ENCODE data around the gene PPEF2. TPM values are rescaled to one million over a fixed set of nuclear protein-coding genes. Genes with fewer than 3 reads are reported as not detected.

PPEF2 gene
- total RNA-seq, 2 experiments from 2014 or later = 0.10 to 0.12 TPM

DNA sequence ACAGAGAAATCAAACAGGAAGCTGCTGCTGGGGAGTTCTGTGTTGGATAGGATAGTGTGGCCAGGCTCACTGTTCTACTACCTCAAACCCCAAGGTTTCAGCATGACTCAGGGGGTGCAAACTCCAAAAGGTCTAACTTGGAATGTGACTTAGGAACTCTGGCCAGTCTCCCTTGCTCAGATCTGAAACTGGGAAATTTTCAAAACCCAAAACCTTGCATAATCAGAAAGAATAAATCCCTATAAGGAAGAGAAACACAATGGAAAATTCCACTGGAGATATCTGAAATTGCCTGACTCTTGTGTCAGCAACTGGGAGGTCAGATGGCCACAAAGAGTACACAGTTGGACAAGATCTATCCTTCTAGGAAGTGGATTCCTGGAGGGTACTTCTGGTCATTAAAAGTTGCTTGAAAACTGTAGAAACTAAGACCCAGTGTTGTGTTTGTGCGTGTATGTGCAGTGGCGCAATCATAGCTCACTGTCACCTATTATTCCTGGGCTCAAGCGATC lies 58.0 kb downstream of the PPEF2 start:
- ChIA-PET POLR2A (no interaction called here), CTCF (interaction anchor here (1.3 kb wide), 1 partner anchor 17 kb away, joined by 4 read pairs; no protein-coding TSS in a partner anchor)
- Mint-ChIP-seq H3K27ac (no peak overlapping the region), H3K4me1 (peaks cover 15% of the 10 kb centered on the region), H3K4me3 (no peak overlapping the region), H3K27me3 (no peaks in the 10 kb centered on the region), H3K9me3 (no peaks in the 10 kb centered on the region), H3K36me3 (ENCODE audit: low read depth) (no peaks in the 10 kb centered on the region)
- DNase-seq = no peak

GRCh38 chr4:75843596-75843995 lies 58.7 kb downstream of the PPEF2 start:
- DNase-seq = no peak
- H3K27ac Mint-ChIP-seq = no peak overlapping the region
- no peaks in the 10 kb centered on the region for H3K9me3 Mint-ChIP-seq
- ChIA-PET CTCF (interaction anchor here (1.0 to 1.3 kb wide), 2 partner anchors 16 to 290 kb away, joined by 4 to 5 read pairs; no protein-coding TSS in a partner anchor), POLR2A (no interaction called here)
- H3K36me3 Mint-ChIP-seq (ENCODE audit: low read depth) = no peaks in the 10 kb centered on the region
- no peak overlapping the region for H3K4me3 Mint-ChIP-seq
- no peaks in the 10 kb centered on the region for H3K27me3 Mint-ChIP-seq
- H3K4me1 Mint-ChIP-seq = peaks cover 10% of the 10 kb centered on the region

GRCh38 chr4:75841641-75842520 lies 60.4 kb downstream of the PPEF2 start:
- Mint-ChIP-seq H3K4me3 (no peak overlapping the region), H3K9me3 (no peaks in the 10 kb centered on the region), H3K27ac (no peak overlapping the region), H3K27me3 (no peaks in the 10 kb centered on the region), H3K4me1 (peaks cover 7% of the 10 kb centered on the region), H3K36me3 (ENCODE audit: low read depth) (no peaks in the 10 kb centered on the region)
- CTCF ChIA-PET = interaction anchor here (1.9 kb wide), 1 partner anchor 10 kb away, joined by 5 read pairs; no protein-coding TSS in a partner anchor
- POLR2A ChIA-PET = no interaction called here
- DNase-seq = no peak

- no peak overlapping the region for H3K27ac Mint-ChIP-seq
Measured at GRCh38 chr4:75834772-75835154, 67.5 kb downstream of the PPEF2 start.

GRCh38 chr4:75834095-75834771 lies 68.0 kb downstream of the PPEF2 start:
- ChIA-PET POLR2A (no interaction called here), CTCF (interaction anchor here (0.6 kb wide), 1 partner anchor 144 kb away, joined by 4 read pairs; no protein-coding TSS in a partner anchor)
- no peak for DNase-seq
- Mint-ChIP-seq H3K9me3 (peaks cover 6% of the 10 kb centered on the region), H3K27me3 (peaks cover 1% of the 10 kb centered on the region), H3K4me1 (peaks cover 4% of the 10 kb centered on the region), H3K27ac (no peak overlapping the region), H3K36me3 (ENCODE audit: low read depth) (no peaks in the 10 kb centered on the region), H3K4me3 (no peak overlapping the region)

More at GRCh38 chr4:75834772-75835154, 67.5 kb downstream of the PPEF2 start:
- DNase-seq = no peak
- Mint-ChIP-seq H3K36me3 (ENCODE audit: low read depth) (no peaks in the 10 kb centered on the region), H3K4me1 (peaks cover 4% of the 10 kb centered on the region), H3K9me3 (peaks cover 6% of the 10 kb centered on the region), H3K27me3 (peaks cover 1% of the 10 kb centered on the region), H3K4me3 (no peak overlapping the region)
- CTCF ChIA-PET = no interaction called here
- POLR2A ChIA-PET = no interaction called here

DNA sequence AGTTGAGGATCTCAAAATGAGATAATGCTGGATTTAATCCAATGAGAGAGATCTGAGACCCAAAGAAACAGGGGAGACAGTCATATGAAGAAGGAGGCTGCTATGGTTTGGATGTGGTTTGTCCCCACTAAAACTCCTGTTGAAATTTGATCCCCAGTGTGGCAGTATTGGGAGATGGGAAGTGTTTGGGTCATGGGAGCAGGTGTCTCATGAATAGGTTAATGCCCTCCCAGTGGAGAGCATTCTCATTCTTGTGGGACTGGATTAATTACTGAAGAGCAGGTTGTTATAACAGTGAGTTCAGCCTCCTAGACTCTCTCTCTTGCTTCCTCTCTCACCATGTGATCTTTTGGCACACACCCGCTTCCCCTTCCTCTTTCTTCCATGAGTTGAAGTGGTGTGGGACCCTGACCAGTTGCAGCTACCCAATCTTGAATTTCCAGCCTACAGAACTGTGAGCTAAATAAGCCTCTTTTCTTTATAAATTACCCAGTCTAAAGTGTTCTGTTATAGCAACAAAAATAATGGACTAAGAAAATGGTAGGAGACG lies 70.3 kb downstream of the PPEF2 start:
- ChIA-PET POLR2A (no interaction called here), CTCF (interaction anchor here (1.0 to 1.9 kb wide), 2 partner anchors 9 to 16 kb away, joined by 4 to 5 read pairs; no protein-coding TSS in a partner anchor)
- no peaks in the 10 kb centered on the region for H3K36me3 Mint-ChIP-seq (ENCODE audit: low read depth)
- H3K4me1 Mint-ChIP-seq = peaks cover 4% of the 10 kb centered on the region
- no peak for DNase-seq
- H3K27me3 Mint-ChIP-seq = peaks cover 3% of the 10 kb centered on the region
- H3K4me3 Mint-ChIP-seq = no peak overlapping the region
- no peak overlapping the region for H3K27ac Mint-ChIP-seq
- peaks cover 6% of the 10 kb centered on the region for H3K9me3 Mint-ChIP-seq

DNA sequence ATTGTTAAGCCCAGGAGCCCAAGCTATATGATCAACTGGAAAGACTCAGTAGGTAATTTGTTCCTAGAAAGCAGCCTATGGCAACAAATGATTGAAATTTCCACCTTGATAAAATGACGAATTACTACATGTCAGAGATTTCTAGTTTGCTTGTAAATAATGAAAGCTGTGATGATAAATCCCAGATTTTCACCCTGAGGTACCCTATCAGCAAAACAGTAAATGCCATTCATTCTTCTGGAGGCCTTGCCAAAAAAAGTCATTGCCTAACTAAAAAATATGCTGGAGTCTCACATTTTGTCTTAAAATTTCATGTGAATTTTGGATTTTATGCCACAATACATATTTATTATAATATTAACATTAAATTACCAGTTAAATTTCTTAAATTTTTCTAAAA lies 71.3 kb downstream of the PPEF2 start:
- ChIA-PET CTCF (interaction anchor here (1.0 to 1.9 kb wide), 2 partner anchors 10 to 17 kb away, joined by 4 to 5 read pairs; no protein-coding TSS in a partner anchor), POLR2A (no interaction called here)
- Mint-ChIP-seq H3K27me3 (peaks cover 3% of the 10 kb centered on the region), H3K36me3 (ENCODE audit: low read depth) (no peaks in the 10 kb centered on the region), H3K4me1 (peaks cover 4% of the 10 kb centered on the region), H3K4me3 (no peak overlapping the region), H3K9me3 (peaks cover 6% of the 10 kb centered on the region), H3K27ac (no peak overlapping the region)
- no peak for DNase-seq

DNA sequence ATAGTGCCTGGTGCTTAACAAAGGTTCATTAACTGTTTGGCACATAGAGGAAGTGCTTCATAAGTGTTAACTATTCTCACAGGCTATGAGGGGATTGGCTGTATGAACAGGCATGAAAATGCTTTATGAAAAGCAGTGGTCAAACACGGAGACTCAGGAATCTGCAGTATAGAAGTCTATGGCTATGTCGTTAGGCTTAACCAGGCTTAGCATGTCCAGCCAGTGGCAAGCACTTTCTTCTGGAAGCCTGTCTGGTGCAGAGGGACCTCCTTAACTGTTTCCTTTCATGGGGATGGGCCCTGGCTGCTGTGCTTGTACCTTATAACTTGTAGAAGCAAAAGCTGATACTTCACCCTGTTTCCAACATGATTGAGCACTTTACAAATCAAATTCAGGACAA lies 78.4 kb downstream of the PPEF2 start:
- H3K4me1 Mint-ChIP-seq = no peaks in the 10 kb centered on the region
- ChIA-PET CTCF (no interaction called here), POLR2A (no interaction called here)
- H3K27me3 Mint-ChIP-seq = no peaks in the 10 kb centered on the region
- H3K4me3 Mint-ChIP-seq = no peak overlapping the region
- no peak for DNase-seq
- H3K27ac Mint-ChIP-seq = no peak overlapping the region
- H3K36me3 Mint-ChIP-seq (ENCODE audit: low read depth) = no peaks in the 10 kb centered on the region
- H3K9me3 Mint-ChIP-seq = no peaks in the 10 kb centered on the region

- Mint-ChIP-seq H3K4me1 (no peaks in the 10 kb centered on the region), H3K36me3 (ENCODE audit: low read depth) (peaks cover 1% of the 10 kb centered on the region), H3K27ac (no peak overlapping the region), H3K9me3 (no peaks in the 10 kb centered on the region), H3K4me3 (no peak overlapping the region), H3K27me3 (no peaks in the 10 kb centered on the region)
- POLR2A ChIA-PET = no interaction called here
- CTCF ChIA-PET = no interaction called here
- no peak for DNase-seq
Measured at GRCh38 chr4:75822416-75822815, 79.8 kb downstream of the PPEF2 start.

GRCh38 chr4:75821966-75822365 lies 80.3 kb downstream of the PPEF2 start:
- H3K4me1 Mint-ChIP-seq = no peaks in the 10 kb centered on the region
- H3K4me3 Mint-ChIP-seq = no peak overlapping the region
- POLR2A ChIA-PET = no interaction called here
- H3K36me3 Mint-ChIP-seq (ENCODE audit: low read depth) = peaks cover 1% of the 10 kb centered on the region
- CTCF ChIA-PET = no interaction called here
- H3K9me3 Mint-ChIP-seq = no peaks in the 10 kb centered on the region
- DNase-seq = no peak
- no peak overlapping the region for H3K27ac Mint-ChIP-seq
- H3K27me3 Mint-ChIP-seq = no peaks in the 10 kb centered on the region

GRCh38 chr4:75821216-75821615 lies 81.0 kb downstream of the PPEF2 start:
- ChIA-PET POLR2A (no interaction called here), CTCF (interaction anchor here (0.9 kb wide), 1 partner anchor 26 kb away, joined by 3 read pairs; no protein-coding TSS in a partner anchor)
- Mint-ChIP-seq H3K4me1 (no peaks in the 10 kb centered on the region), H3K27me3 (no peaks in the 10 kb centered on the region), H3K27ac (no peak overlapping the region), H3K4me3 (no peak overlapping the region), H3K9me3 (no peaks in the 10 kb centered on the region), H3K36me3 (ENCODE audit: low read depth) (peaks cover 3% of the 10 kb centered on the region)
- no peak for DNase-seq

DNA sequence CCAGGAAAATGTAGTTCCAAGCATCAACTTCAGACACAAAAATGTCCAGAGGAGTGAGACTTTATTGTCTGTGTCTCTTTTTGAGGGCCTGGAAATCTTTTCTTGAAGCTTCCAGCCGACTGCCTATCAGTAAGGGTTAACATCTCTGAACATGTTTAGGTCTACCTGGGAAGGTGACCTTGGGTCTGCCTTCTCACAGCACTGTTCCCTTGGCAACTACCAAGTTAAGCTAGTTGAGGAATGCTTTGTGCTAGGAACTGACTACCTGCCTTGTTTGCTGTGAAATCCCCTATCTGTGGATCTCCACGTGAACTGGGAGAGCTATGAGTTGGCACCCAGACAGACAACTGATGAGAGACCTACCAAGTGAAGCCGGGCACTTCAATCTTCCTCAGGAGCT lies 81.6 kb downstream of the PPEF2 start:
- CTCF ChIA-PET = interaction anchor here (0.9 kb wide), 1 partner anchor 25 kb away, joined by 3 read pairs; no protein-coding TSS in a partner anchor
- Mint-ChIP-seq H3K36me3 (ENCODE audit: low read depth) (peaks cover 8% of the 10 kb centered on the region), H3K4me1 (no peaks in the 10 kb centered on the region), H3K4me3 (no peak overlapping the region), H3K27me3 (no peaks in the 10 kb centered on the region), H3K27ac (no peak overlapping the region), H3K9me3 (no peaks in the 10 kb centered on the region)
- DNase-seq = no peak
- POLR2A ChIA-PET = interaction anchor here (0.5 kb wide), 1 partner anchor 165 kb away, joined by 6 read pairs; no protein-coding TSS in a partner anchor

All from activated CD4-positive, alpha-beta T cell treated with anti-CD3 and anti-CD28 coated beads, Interleukin-2, amount 10 ng/mL, durations not matched to agents 7 days and 5 days (primary cell).